Keratinocyte (primary cell): ENCODE data around the gene ADAMTS9.

Source experiments
- CTCF ChIP-seq, 3 experiments: IDR thresholded peaks in 1 of 3; conservative IDR thresholded peaks in 1 of 3; optimal IDR thresholded peaks in 1 of 3; 2 replicates in 2 of 3; 3 replicates in 1 of 3; pipeline versions ENCODE3 to v1.5.1; 2011; ENCODE audit warnings: low read length in 3 of 3, mild to moderate bottlenecking in 3 of 3, moderate library complexity in 2 of 3, control low read depth in 1 of 3, inconsistent platforms in 1 of 3; ENCODE audit not compliant: insufficient read depth in 2 of 3; ENCODE audit errors: extremely low read depth in 1 of 3
- EZH2 ChIP-seq: IDR thresholded peaks from one replicate; pipeline ENCODE4 v1.6.1; 2012; ENCODE audit warnings: inconsistent platforms, mild to moderate bottlenecking, low read length, moderate library complexity

- no peak for TF ChIP-seq CTCF (optimal IDR thresholded peaks at IDR 0.05 in 1 of 3, IDR thresholded peaks at IDR 0.05 in 1 of 3, conservative IDR thresholded peaks at IDR 0.05 in 1 of 3; ENCODE audit: extremely low read depth in 1 of 3, insufficient read depth in 2 of 3, low read length in 3 of 3)
- TF ChIP-seq EZH2 = no peak
Measured at GRCh38 chr3:64600246-64600950, 87.4 kb downstream of the ADAMTS9 start.
